Activated naive CD4-positive, alpha-beta T cell (primary cell): ENCODE data around the gene LONP2.
"Not testable (repeated sequence)": the region's sequence is repeated elsewhere in the genome, so short reads cannot be mapped to it uniquely, and the experiment has no call there.

ENCODE experiments used
- DNase-seq, 4 experiments: peaks; one replicate each; lab custom pipeline; 2025; lab: John Stamatoyannopoulos, UW

LONP2 gene

DNA sequence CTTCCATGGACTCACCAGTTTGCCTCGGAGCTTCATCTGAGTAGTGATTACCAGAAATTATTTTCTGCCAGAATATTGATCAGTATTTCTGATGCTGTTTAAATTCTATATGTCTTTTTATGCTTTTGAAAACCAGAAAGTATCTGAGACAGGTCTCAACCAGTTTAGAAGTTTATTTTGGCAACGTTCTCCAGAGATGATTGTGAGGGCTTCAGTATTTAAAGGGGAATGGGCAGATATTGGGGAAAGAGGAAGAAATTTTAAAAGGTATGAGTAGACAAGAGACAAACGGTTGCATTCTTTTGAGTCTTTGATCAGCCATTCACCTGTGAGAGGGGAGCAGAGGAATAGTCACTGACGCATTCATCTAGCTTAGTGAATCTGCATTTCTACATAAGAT is 47.7 kb downstream of the LONP2 start:
- no peak for DNase-seq

DNA sequence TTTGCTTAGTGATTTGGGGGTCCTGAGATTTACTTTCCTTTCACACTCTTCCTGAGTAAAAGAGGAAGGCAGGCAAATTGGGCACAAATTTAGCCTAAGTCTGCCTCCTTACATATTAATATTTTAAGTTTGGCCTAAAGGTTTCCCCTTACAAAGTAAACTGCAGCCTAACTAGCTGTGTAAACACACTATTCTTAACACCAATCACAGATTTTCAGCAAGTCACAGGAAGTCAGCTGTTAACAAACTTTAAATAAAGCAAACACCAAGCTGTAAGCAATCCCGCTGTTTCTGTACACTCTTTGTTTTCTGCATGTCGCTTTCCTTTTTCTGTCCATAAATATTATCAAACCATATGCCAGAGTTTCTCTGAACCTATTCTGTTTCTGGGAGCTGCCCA is 48.4 kb downstream of the LONP2 start:
- DNase-seq = no peak

DNA sequence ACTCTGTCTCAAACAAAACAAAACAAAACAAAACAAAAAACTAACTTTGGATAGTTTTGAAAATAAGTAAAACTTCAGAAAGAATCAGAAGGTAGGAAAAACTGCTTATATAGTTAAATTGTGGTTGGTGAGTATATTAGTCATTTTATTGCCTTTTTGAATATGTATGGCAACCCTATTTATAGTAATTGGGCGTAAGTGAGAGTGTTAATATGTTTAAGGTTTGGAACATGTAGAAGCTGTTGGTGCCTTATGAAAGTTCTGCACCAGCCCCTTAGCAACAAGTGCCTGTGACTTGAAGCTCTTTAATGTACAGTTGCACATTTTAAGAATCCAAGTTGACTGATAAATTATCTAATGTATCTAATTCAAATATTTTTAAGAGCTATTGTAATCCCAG is 50.6 kb downstream of the LONP2 start:
- no peak for DNase-seq

DNA sequence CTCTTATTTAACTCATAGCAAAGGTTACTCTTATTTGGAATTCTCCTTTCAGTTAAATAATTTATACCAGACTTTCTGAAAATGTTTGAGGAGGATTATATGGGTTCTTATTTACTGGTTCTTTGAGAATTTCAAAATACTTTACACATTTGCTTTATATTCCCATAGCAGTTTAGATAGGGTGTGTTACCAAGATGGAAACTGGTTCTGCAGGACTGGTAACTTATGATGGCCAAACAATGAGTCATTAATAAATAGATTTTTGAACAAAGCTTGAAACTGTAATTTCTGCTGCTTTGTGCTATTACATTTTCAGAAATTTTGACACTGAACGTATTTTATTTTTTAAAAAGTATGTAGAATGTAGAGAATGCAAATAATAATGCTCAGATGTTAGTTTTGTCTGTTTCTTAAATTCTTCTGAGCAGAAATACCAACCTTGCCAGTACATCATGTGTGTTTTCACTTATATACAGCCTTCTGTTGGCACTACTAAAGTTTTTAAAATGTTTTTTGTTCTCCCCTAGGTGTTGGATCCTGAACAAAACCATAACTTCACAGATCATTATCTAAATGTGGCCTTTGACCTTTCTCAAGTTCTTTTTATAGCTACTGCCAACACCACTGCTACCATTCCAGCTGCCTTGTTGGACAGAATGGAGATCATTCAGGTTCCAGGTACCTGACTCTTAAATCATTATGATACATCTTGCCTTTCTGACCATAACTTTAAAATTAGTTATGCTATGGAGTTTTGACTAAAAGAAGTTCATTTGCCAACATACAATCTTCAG is 51.6 kb downstream of the LONP2 start:
- no peak for DNase-seq

DNA sequence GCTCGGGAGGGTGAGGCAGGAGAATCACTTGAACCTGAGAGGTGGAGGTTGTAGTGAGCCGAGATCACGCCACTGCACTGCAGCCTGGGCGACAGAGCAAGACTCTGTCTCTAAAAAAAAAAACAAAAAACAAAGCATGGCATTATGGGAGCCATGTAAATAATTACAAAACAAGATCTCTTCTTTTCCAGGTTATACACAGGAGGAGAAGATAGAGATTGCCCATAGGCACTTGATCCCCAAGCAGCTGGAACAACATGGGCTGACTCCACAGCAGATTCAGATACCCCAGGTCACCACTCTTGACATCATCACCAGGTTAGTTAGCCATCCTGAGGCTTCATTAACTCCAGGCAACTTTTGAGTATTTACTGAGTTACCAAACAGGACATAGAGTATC is 55.4 kb downstream of the LONP2 start:
- DNase-seq = no peak

DNA sequence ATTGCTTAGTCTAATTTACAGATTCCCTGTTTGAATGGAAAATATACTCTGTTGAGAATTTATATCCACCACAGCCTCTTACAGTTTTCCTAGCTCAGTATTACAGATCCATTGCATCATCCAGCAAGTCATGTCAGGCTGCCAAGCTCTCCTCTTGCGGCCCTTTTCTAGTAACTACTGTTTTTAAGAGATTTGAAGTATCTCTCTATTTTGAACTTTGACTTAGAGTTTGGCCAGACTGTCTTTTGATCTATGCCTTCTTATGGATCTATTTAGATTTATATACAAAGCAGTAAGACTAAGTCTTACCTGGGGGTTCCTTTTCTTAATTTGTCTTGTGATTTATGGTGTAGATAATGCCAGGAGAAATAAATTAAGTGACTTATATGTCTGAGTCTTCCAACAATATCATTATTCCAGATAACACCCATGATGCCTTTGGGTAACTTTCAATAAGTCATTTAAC is 56.3 kb downstream of the LONP2 start:
- DNase-seq = no peak

DNA sequence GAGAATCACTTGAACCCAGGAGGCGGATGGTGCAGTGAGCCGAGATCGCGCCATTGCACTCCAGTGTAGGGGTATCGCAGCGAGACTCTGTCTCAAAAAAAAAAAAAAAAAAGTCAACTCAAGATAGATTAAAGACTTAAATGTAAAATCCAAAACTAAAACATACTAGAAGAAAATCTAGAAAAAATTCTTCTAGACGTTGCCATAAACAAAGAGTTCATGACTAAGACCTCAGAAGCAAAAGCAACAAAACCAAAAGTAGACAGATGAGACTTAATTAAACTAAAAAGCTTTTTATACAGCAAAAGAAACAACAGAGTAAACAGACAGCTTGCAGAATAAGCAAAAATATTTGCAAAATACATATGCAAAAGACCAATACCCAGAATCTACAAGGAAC is 64.4 kb downstream of the LONP2 start:
- DNase-seq = no peak

DNA sequence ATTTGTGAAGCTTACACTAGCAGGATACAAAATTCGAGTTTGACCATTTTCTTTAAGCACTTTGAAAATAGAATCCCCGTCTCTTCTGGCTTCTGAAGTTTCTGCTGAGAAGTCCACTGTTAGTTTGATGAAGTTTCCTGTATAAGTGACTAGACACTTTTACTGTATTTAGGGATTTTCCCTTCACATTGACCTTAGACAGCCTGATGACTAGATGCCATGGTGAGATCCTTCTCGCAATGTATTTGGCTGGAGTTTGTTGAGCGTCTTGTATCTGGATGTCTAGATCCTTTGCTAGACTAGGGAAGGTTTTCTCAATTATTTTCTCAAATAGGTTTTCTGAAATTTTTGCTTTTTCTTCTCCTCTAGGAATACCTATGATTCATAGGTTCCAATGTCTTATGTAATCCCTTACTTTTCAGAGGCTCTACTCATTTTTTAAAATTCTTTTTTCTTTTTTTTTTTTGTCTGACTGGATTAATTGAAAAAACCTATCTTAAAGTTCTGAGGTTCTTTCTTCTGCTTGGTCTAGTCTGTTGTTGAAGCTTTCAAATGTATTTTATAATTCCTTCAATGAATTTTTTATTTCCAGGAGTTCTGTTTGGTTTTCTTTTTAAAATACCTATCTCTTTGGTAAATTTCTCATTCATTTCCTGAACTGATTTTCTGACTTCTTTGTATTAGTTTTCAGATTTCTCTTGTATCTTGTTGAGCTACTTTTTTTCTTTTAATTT is 67.0 kb downstream of the LONP2 start:
- no peak for DNase-seq

DNA sequence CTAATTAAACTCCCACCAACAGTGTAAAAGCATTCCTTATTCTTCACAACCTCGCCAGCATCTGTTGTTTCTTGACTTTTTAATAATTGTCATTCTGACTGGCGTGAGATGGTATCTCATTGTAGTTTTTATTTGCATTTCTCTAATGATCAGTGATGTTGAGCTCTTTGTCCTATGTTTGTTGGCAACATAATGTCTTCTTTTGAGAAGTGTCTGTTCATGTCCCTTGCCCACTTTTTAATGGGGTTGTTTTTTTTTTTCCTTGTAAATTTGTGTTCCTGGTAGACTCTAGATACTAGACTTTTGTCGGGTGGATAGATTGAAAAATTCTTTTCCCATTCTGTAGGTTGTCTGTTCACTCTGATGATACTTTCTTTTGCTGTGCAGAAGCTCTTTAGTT is 69.8 kb downstream of the LONP2 start:
- DNase-seq = not testable (repeated sequence)

DNA sequence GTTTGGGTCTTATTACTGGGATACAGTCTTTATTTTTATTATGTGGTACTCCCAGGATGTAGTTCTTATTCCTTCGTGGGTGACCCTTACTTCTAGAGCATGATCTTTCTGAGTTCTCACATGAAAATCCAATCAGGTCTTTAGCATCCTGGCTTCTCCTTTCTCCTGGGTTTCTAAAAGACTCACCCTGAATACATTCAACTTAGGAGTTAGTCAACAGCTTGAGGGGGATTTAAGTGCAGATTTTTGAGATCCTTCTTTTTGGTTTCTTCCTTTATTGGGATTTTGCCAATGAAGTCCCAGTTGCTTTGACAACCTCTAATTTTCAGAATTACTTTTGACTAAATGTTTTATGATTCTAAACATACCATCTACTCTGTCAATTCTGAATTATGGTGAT is 72.9 kb downstream of the LONP2 start:
- no peak for DNase-seq

DNA sequence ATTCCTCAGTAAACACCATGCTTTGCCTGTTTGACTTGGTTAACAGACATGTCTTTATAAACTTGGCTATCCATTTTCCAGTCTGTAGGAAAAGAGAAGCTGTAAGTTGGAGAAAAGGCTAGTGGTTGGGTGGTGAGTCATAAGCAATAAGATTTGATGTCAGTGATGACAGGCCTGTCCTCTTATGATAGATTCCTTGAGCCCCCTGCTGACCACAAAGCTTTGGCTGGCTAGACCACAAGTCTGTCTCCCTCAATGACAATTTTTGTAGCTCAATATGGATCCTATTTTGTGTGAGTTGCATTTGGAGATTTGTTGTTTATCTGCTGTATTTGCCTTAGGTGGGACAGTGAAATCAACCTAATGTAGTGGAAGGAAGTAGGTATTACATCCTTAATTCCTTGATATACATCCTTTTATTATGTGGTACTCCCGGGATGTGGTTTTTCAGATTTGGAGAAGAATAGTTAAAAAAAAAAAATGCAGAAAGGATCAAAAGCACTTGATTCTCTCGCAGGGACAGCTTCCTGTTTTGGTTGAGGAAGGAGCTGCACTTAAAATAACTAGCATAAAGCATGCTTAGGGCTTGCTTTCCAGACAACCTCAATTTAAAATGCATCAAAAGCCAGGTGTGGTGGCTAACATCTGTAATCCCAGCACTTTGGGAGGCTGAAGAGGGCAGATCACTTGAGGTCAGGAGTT is 73.7 kb downstream of the LONP2 start:
- no peak for DNase-seq

DNA sequence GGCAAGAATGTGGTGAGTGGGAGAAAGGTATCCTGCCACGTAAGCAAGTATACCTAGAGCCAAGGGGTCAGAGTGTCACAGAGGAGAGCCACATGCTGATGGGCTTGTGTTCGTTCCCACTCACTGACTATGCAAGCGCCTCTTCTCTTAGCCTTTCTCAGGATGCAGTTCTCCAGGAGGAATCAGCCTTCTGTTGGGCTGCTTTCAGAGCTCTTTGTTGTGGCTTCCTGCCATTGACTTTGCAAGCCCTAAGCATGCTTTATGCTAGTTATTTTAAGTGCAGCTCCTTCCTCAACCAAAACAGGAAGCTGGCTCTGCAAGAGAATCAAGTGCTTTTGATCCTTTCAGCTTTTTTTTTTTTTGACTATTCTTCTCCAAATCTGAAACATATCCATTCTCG is 74.5 kb downstream of the LONP2 start:
- DNase-seq = no peak

DNA sequence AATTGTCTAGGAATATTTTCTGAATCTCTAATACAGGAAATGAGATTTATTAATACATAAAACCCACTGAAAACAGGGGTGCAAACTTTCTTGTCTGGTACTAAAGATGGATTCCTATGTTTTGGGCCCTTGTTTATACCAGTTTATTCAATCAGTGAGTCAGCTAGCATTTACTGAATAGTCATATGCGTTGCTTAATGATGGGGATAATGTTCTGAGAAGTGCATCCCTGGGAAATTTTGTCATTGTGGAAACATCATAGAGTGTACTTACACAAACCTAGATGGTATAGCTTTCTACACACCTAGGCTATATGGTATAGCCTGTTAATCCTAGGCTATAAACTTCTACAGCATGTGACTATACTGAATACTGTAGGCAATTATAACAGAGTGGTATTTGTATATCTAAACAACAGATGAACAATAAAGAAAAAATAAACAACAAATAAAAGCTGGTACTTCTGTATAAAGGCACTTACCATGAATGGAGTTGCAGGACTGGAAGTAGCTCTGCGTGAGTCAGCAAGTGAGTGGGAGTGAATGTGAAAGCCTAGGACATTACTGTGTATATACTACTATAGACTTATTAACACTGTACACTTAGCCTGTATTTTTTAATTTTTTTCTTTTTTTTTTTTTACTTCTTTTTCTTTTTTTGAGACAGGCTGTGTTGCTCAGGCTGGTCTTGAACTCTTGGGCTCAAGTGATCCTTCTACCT is 77.4 kb downstream of the LONP2 start:
- no peak for DNase-seq

DNA sequence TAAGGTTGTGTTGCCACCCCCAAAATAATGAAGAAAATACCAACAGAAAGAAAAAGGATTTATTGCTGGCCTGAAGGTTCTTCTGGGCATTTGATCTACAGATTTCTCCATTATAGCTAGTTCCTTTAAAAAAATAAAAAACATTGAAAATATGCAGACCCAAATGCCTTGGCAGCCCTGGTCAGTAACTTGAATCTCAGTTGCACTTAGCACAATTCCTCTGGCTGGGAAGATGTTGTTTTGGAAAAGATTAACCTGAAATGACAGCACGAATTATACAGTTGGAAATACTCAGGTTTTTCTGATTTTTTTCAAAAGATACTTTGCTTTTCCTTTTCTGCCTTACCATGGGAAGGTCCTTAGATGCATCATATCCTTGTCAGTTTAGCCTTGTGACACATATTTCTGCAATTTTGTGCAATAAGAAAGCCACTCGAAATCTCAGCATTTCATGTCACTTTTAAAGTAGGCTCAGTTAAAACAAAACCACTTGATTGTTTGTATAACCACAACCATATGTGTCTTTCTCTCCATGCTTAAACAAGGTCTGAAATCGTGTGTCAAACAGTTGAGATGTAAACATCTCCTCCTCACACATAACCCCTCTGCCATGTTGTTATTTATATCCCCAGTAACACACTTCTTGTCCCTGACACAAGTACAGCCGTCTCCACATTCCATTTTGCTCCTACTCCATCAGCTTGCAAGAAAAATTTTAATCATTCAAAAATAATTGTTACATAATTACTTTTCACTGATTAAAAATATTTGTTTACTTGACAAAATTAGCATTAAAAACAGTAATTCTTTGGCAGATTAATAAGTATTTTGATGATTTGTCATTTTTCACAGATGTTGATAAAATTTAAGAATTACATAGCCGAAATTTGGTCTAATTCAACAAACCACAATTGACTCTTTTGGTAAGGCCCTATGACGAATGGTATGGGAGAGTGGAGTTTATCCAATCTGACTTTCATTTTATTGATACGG is 80.0 kb downstream of the LONP2 start:
- no peak for DNase-seq

DNA sequence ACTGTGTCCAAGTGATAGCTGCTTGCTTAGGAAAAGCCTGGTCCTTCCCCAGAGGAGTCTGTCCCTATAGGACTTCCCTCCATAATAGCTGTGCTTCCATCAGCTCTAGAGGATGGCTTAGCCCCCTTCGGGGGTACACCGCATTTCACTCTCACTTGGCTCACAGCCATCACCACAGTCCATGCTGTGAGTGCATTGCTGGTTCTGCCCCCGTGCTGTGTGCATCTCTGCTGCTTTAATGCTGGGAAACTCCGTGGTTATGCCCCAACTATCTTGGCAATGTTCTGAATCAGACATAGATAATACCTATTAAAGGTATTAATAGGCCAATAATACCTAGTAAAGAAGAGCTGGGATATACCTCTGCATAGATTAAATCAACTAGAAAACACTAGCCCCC is 82.8 kb downstream of the LONP2 start:
- no peak for DNase-seq

DNA sequence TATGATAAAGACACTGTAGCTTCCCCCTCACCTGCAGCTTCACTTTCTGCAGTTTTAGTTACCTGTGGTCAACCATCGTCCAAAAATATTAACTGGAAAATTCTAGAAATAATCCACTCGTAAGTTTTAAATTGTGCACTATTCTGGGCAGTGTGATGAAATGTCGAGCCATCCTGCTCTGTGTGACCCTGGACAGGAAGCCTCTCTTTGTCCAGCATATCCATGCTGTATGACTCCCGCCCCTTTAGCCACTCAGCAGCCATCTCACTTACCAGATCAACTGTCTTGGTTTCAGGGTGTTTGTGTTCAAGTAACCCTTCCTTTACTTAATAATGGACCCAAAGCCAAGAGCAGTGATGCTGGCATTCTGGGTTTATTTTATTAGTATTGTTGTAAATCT is 85.0 kb downstream of the LONP2 start:
- DNase-seq = no peak

DNA sequence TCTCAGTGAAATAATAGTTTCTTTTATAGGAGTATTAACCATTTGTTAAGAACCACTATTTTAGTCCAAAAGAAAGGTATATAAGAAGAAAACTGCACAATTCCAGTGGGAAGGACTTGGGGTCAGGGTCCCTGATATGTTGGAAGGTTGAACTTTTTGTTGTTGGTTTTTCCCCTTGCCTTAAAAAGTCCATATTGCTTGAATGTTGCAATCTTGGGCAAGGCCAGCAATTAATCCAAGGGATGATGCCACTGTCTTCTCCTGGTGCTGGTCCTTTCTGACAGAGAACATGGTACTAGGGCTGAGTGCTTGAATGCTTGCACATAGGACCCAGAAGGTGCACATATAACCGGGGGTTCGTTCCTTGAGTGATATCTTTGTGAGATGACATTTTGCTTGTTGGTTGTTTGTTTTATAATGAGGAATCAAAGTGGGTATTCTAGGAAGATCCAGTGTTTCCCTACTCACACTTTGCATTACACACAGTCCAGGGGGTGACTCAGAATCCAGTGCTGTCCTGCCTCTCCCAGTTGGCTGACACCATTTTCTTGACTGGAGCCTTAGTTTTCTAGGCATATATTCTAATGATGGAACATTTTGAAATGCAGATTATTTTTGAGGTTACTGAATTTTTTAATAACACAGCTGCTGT is 86.2 kb downstream of the LONP2 start:
- DNase-seq = no peak

DNA sequence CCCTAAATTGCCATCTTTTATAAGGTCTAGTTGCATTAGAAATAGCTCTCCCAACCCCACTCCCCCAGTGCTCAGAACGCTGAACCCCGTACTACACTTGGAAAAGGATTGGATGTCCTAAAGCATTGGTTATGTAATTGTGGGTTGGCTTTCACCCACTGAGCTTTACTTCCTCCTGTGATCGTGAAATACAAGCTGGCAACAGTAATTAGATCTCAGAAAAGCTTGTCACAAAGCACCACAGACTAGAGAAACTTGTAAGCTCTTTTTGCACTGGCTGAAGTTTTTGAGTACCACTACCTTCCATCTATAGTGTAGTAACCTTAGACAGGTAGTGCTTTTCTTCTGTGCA is 86.7 kb downstream of the LONP2 start:
- no peak for DNase-seq

DNA sequence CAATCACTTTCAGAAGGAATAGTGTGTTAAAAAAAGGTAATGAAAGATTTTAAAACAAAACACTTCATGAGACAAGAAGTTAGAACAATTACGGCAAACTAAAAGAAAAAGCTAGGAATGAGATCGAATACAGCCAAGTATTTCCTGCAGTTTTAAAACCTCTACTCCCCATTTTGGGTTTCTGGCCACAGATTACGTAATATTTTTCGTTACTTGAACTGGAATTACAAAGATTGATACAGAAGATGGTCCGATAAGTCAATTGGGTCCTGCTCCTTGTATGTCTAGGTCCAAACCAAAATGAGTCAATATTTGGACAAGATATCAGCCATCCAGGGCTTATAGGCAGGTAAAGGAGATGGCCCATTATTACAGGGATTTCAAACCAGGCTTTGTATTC is 88.9 kb downstream of the LONP2 start:
- DNase-seq = no peak

DNA sequence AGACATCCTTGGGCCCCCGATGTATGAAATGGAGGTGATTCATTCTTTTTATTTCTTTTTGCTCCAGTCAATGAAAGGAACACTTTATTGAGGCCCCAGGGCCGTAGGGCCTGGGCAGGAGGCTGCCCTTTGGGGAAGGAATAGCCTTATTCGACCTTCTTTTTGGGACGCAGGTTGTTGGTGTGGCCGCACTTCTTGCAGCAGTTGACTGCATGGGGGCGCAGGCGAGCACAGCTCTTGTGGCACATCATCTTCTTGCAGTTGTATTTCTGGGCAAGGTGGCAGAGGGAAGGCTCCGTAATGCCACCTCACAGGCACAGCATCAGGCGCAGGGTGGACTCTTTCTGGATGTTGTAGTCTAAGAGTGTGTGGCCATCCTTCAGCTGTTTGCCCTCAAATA is 90.2 kb downstream of the LONP2 start:
- DNase-seq = no peak

DNA sequence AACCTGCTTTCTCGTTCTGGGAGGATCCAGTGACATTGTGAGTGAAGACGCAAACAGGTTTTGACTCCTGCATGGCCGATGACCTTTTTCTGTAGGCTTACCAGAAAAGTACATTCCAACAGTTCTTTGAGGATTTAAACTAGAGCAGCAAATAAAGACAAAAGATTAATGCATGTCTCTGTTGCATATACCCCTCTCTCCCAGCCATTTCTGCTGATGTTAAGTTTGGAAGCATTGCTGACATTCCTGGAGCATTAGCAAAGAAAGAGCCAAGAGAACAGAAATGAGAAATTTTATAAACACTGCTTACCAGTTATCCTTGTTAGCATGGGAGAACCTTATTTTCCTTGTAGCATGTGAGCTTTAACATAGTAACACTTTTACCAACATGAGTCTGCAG is 91.9 kb downstream of the LONP2 start:
- DNase-seq = no peak
